GM19455 (cell line): Measurements from ENCODE around the gene ZBTB21.
A peak's percentile ranks its signal among the peaks of the same experiment; 100 is the strongest.

Experiments used
- ATAC-seq: cut with Tn5 transposase; IDR thresholded peaks from one replicate; pipeline ENCODE4 v1.9.1; 2021; ENCODE audit not compliant: unreplicated experiment

The ZBTB21 gene

DNA sequence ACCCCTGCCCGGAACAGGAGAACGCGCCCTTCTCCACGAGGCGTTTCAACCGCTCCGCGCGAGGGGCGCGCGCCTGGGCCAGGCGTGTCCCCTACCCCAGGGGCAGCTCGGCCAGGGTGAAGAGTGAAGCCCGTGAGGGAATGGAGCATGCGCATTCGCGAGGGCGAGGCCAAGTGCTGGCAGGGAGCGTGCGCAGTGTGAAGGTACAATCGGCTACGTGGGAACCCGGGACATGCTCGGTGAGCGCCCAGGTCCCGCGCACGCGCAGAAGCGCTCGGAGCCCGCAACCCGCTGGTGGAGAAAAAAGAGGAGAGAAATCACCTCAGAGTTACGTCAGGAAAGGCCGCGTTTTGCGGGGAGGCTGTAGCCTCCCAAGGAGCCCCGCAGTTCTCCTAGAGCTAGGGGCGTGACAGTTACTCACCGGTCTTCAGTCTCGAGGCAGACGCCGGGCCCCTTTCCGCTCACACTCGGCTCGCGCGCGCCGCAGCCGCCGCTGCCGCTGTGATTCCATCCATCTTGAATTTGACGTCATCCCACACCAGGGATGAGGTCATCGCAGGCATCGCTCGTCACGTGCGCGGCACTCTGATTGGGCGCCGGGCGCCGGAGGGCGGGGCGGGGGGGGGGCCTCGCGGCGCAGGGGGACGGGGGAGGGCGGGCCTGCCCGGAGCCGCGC is at the start of gene ZBTB21:
ZBTB21 (minus strand) TSS at position 530 of the 676 bp plus-strand sequence. CDS start 16,265 bp downstream, outside the sequence.
- ATAC-seq = peak; percentile 78

DNA sequence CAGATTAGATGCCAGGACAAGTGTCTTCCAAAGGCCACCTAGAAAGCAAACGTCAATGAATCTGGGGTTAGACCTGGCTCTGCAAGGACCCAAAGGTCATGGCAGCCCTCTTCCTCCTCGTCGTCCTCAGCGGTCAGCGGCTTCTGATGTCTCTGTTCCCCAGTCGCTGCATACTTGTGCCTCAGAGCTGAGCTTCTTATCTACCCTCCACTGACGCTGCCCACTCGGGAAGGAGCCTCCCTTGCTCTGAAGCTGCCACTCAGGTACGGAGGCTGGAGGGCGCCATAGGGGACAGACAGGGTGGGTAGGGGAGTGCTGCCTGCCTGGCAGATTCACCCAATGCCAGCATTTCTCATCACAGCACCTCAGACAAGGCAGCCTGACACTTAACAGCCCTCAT is 49.6 kb upstream of the ZBTB21 start:
- no peak for ATAC-seq

DNA sequence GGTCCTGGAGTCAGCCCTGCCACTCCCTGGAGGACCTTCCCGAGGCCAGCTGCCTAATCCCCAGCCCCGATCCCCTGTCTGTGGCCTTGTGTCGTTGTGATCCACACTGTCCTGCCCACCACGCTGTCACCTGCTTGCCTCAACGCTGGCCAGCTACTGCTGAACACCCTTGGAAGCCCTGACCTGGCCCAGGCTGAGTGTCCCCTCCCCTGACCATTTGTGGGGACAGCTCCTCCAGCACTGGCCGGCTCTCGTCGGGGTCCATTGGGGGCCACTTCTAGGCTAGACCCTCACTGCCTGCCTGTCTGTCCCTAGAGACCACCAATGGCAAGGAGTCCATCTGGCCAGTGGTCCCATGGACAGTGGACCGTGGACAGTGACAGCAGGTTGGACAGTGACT is 49.0 kb upstream of the ZBTB21 start:
- no peak for ATAC-seq

DNA sequence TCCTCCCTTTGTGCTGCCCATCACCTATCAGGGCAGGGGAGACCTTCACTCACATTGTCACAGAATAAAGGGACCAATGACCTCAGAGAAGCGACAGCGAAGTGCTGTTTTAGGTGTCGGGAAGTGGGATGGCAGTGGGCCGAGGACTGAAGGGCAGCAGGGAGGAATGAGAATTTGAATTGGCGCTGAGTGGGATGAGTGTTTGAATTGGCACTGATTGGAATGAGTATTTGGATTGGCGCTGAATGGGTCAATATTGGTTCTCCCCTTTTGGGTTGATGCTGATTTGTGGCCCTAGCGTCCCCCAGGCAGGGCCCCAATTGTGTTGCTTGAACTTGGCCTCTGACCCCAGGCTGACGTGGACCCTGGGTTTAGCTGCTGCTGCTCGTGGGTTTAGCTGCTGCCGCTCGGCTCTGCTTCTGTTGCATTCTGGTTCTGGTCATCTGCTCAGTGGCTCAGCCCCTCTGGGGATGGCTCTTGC is 48.5 kb upstream of the ZBTB21 start:
- ATAC-seq = no peak

DNA sequence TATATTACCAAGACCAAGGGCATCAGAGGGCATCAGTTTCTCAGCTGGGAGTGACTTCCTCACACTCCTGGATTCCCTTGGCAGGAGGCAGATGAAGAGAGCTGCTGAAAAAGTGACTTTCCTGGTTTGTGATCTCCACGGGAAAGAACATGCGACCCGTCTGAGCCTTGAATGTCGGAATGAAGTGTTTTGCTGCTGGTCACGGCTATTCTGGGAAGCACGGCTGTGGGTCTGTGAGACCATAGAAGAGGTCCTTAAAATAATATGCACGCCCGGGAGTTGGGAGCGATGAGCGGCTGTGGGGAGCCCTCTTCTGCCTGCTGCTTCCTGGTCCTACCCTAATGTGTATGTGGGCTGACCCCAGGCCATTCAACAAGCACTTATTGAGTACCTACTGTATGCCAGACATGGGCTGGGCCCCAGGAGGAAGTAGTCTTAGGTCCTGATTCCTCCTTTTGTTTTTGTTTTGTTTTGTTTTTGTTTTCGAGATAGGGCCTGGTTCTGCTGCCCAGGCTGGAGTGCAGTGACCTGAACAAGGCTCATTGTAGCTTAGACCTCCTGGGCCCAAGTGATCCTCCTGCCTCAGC is 47.8 kb upstream of the ZBTB21 start:
- no peak for ATAC-seq

DNA sequence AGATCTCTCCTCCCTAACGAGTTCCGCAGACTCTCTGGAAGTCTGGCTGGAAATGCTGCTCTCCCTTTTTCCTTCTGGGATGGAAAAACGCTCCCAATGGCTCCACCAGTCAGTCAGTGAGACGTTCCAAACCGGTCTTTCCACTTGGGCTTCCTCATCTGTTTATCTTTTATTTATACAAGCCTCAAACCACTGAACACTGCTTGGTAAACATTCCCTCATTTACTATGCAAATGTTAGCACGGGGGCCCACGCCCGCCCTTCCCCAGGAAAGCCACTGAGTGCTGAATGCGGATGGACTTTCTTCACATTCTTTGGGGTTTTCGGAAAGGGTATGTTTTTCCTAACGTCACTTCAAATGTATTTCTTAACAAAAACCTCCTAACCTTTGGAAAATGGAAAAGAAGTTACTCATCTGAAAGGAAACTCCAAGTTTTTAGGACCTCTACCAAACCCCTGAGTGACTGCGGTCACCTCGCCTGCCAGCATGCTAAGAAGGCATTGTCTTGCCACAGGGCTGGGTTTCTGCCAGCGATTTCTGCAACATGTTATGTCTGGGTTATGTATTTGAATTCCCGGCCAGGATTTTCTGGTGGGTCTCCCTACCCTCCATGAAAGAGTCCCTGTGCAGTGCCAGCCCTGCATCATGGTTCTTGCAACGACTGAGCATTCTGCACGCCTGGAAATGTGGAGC is 47.0 kb upstream of the ZBTB21 start:
- no peak for ATAC-seq

DNA sequence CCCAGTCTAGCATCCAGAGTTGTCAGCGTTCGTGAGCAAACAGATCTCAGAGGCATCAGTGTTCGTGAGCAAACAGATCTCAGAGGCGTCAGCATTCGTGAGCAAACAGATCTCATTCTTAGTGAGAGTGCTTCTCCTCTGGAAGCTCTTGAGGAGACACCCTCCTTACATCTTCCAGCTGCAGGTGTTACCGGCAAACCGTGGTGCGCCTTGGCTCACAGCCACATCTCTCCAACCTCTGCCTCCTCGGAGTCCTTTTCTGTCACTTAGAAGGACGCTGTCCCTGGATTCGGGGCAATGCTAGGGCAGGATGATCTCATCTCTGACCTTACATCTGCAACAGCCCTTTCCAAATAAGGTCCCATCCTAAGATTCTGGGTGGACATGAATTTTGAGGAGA is 46.3 kb upstream of the ZBTB21 start:
- ATAC-seq = no peak

DNA sequence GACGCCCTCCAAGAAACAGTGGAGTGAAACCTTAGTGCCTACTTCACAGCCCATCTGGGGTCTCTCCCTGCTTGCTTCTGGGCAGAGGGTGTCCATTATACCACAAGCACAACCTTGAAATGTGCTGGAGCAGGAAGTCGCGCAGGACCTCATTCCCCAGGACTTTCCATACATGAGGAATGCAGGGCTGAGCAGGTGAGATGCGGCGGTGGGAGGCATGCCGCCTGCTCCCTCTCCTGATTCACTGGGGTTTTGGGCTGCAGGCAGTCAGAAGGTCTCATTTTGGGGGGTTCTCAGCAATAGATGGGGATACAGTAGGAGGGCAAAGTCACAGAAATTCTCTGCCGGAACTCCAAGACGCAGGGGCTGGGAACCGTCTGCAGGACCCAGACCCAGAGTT is 45.3 kb upstream of the ZBTB21 start:
- no peak for ATAC-seq

DNA sequence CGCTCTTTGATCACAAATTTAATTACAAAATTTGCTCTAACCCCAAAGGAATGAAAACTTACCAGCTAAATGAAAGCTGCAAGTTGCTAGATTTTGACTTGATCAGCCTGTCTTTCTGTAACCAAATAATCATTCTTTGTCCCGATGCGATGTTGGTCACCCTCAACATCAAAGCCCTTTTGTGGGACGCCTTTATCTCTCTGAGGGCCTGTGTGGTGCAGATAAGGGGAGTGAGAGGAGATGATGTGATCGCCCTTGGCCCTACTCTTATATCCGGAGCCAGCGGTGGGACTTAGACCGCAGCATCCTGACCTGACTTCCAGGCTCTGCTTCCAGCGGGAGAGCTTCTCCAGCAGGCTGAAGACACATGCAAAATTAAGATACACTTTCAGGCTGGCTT is 41.6 kb upstream of the ZBTB21 start:
- ATAC-seq = no peak

DNA sequence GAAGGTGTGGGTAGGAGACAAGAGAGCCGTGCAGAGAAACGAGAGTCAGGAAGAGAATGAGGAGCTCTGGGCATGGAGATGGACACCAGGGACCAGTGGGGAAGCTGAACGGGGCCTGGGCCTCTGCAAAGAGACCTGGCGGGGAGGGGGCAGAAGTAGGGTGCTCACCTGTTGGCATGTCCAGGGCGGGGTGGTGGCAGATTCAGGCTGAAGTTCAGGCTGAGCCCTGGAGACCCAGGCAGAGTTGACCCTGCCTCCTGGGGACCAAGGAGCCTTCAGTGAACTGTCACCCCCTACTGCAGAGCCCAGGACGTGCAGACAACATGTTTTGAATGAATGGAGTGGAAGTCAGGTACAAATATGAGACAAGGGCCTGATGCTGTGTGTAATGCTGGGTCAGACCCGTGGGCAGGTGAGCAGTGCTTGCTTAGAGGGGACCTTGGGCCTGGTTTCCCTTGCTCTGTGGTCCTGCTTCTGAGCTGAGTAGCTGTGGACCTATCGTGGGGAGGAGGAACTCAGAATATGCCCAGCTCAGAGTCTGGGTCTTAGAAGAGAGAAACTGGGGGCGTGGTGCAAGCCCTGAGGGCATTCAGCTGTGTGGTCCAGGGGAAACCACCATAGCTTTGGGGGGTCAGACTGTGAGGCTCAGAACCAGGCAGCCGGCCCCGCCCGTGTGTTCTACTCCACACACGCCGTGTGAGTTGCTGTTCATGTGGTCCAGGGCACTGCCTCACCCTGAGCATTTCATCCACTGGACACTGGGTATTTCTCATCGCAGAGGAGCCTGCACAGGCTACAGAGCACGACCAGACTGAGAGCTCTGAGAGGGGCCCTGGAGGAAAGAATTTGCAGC is 39.6 kb upstream of the ZBTB21 start:
- ATAC-seq = no peak

DNA sequence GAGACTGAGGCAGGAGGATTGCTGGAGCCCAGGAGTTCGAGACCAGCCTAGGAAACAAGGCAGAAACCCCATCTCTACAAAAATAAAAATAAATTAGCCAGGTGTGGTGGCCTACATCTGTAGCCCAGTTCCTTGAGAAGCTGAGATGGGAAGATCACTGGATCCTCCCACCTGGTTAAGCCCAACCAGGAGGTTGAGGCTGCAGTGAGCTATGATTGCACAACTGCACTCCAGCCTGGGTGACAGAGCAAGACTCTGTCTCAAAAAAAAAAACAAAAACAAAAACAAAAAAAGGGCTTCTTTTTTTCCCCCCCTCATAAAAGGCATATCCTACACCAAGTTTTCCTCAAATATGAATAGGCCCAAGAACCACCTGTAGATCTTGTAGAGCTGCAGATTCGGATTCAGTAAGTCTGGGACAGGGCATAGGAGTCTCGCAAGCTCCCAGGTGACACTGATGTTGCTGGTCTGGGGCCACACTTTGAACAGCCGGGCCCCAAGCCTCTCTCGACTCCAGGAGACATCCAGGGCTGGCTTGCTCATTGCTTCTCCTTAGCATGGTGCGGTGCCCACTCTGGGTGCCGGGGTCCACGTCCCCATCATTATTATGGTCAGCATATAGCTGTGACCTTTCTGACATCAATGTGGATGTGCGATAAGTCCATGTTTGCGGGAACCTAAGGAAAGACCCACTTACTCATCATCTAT is 38.9 kb upstream of the ZBTB21 start:
- ATAC-seq = no peak

DNA sequence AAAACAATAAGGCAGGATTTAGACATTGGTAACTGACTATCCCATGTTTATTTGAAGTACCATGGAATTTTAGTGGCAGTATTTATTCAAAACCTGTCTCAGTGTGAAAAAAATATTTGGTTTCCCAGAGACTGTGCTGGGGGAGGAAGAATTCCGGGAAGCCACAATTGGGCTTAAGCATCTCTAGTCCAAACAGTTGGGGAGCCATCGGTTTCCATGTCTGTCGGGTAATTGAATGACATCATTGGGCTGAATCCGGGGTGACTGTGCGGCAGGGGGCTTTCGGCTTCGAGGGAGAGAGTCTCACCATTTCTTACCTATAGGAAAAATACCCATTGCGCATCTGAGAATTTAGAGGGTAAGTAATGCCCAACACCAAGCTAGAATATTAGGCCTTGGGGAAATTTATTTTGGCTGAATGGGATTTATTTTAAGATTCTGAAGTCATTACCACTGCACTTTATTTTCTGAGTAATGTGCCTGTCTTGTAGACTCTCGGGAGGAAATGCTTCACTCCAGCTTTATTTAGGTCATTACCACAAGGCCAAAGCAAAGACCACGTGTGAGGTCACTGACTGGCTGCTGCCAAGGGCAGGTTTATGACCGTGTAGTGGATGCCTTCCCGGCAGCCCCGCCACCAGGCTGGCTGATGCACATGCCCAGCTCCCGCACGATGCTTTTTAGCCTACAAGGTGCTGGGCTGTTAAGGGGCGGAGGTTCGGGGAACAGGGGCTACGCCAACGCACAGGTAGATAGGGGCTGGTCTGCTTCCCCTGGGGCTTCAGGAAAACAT is 37.9 kb upstream of the ZBTB21 start:
- ATAC-seq = no peak

DNA sequence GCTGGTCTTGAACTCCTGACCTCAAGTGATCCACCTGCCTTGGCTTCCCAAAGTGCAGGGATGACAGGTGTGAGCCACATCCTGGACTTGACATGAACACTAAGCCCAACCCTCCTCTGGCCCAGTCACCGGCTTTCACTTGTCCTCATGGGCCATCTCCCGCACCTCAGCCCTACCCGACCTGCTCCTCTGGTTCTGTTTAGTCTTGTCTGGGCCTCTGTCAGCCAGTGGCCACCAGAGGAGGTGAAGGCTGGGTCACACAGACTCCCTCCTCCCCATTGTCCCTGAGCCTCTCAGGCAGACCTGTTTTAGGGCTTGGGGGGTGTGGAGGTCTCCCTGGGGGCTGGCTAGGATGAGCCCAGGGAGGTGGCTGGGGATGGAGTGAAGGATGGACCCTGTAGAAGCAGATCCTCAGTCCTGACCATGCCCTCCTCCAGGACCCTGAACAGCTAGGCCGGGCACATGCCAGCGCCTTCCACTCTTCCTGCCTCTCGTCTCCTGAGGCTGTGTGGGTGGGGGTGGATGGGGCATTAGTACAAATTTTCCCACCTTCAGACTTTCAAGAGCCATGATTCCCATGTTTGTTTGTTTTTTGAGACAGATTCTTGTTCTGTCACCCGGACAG is 34.8 kb upstream of the ZBTB21 start:
- no peak for ATAC-seq

DNA sequence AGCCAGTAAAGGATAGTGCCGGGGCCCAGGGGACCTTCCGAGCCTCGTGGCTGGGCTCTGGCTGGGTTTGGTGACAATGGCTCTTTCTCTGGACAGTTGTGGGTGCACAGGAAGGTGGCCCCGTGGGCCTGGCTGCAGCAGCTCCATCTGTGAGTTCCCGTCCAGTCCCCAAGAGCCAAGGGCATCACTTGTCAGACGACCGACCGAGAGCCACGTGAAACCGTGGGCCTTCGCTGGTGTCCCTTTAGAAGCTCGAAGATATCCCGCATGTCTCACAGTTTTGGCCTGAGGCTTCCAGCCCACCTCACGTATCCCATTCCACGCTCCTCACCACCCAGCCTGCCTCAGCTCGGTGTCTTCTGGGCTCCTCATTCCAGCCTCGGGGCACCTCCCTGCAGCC is 33.8 kb upstream of the ZBTB21 start:
- no peak for ATAC-seq

DNA sequence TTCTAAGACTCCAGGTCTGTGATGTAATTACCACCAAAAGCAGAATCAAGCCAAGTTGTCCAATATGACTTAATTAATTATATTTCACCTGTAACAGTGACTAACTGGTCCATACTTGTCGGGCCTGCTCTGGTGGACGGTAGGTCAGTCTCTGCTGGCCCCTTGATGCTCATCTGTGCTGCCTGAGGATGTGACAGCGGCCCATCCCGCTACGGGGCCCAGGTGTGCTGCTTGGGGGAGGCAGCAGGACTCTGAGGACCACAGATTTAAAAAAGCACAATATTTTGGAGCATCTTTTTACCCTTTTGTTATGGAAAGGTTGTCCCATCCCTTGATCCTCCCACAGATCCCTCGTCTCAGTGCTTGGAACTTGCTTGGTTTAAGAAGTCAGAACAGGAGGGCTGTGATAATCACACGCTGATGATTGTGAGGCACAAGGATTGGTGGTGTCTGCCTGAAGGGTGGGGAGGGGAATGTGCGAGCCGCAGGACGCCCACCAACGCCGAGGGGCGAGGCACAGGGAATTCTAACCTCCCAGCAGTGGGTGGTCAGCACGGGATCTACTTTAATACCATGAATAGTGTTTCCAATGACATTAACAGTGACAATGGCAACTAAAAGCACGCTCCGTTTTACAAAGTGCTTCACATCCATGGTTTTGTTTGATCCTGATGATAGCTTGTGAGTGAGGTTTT is 33.2 kb upstream of the ZBTB21 start:
- no peak for ATAC-seq

DNA sequence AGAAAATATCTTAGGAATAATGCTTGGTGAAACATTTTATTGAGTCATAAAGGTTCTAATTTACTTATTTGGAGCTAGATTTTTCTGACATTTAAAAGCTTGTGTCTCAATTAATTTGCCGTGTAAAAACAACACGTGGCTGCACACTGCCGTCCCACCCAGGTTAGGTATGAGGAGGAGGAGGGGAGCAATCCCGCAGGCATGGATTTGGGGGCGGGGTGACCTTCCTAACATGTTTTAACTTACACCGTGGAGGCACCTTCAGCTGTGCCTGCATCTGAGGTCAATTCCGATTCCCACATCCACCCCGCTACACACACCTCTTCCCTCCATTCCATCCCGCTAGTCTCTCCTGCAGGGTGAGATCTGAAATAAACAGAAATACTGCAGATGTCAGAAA is 32.5 kb upstream of the ZBTB21 start:
- ATAC-seq = no peak

DNA sequence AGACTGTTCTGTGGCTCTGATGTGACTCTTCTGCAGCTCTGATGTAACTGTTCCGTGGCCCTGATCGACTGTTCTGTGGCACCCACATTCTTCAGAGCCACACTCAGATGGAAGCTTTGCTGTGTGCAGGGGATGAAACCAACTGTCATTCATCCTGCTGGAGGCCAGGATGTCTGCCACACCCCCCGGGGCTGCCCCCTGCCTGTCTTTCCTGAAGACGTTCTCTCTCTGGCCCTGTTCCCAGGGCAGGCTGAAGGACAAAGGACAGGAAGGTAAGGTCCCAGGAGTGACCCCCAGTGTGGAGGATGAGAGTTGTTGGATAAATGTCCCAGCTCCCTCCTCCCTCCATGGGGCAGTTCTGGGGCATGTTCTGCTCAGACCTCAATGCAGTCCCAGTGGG is 31.6 kb upstream of the ZBTB21 start:
- ATAC-seq = no peak

DNA sequence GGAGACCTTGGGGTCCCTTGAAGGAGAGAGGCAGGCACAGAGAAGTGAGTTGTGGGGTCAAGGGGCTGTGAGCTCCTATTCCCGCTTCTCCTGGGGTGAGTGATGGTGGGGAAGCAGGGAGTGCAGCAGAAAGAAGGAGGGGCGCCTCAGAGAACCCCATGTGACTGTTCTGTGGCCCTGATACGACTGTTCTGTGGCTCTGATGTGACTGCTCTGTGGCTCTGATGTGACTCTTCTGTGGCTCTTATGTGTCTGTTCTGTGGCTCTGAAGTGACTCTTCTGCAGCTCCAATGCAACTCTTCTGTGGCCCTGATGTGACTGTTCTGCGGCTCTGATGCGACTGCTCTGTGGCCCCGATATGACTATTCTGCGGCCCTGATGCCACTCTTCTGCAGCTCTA is 31.1 kb upstream of the ZBTB21 start:
- ATAC-seq = no peak
